K562 (cell line): ENCODE data around the gene SDK1.

Source experiments
- BHLHE40 ChIP-seq: IDR thresholded peaks from 2 replicates; pipeline ENCODE4 v1.6.1; 2011; ENCODE audit warnings: low read length, improper control_type of control experiment
- CTCF ChIP-seq, 3 experiments: IDR thresholded peaks in 2 of 3; conservative IDR thresholded peaks in 1 of 3; 2 replicates each; pipeline ENCODE4 v1.5.1; 2011 to 2012; ENCODE audit warnings: low read length in 3 of 3, mild to moderate bottlenecking in 3 of 3, control low read depth in 2 of 3, improper control_type of control experiment in 1 of 3, inconsistent platforms in 1 of 3, low read depth in 1 of 3, mixed read lengths in 1 of 3, moderate library complexity in 1 of 3; ENCODE audit not compliant: insufficient read depth in 2 of 3
- EP300 ChIP-seq: IDR thresholded peaks from 2 replicates; pipeline ENCODE4 v1.6.1; 2012; ENCODE audit warnings: low read length, improper control_type of control experiment
- EZH2 ChIP-seq: IDR thresholded peaks from 2 replicates; pipeline ENCODE4 v1.6.1; 2012; ENCODE audit warnings: low read depth, mild to moderate bottlenecking, inconsistent platforms, low read length, borderline replicate concordance
- GTF2F1 ChIP-seq: IDR thresholded peaks from 2 replicates; pipeline ENCODE4 v1.6.1; 2011; ENCODE audit warnings: low read depth, low read length, improper control_type of control experiment
- MAFK ChIP-seq: IDR thresholded peaks from 2 replicates; pipeline ENCODE4 v1.6.1; 2011; ENCODE audit warnings: low read length, improper control_type of control experiment
- NRF1 ChIP-seq, 2 experiments: fragments of 450-650 bp; IDR thresholded peaks in 1 of 2; conservative IDR thresholded peaks in 1 of 2; 2 replicates each; pipeline ENCODE4 v1.6.1; 2014; ENCODE audit warnings: mild to moderate bottlenecking in 2 of 2
- POLR2AphosphoS5 ChIP-seq: IDR thresholded peaks from 2 replicates; pipeline ENCODE4 v1.6.1; 2011; ENCODE audit warnings: mild to moderate bottlenecking, low read depth, low read length, moderate library complexity; ENCODE audit not compliant: control insufficient read depth, insufficient read depth
- SIN3B ChIP-seq: fragments of 450-650 bp; IDR thresholded peaks from 2 replicates; pipeline ENCODE4 v1.6.1; 2017; ENCODE audit warnings: low read depth, mild to moderate bottlenecking, moderate library complexity
- SIX5 ChIP-seq, 2 experiments: IDR thresholded peaks; 2 replicates each; pipeline ENCODE4 v1.6.1; 2011; ENCODE audit warnings: low read length in 2 of 2, borderline replicate concordance in 1 of 2, low read depth in 1 of 2, mild to moderate bottlenecking in 1 of 2, moderate library complexity in 1 of 2; ENCODE audit not compliant: insufficient read depth in 1 of 2
- TCF7L2 ChIP-seq: fragments of 150-350 bp; IDR thresholded peaks from 2 replicates; pipeline ENCODE4 v1.6.1; 2016; ENCODE audit warnings: low read depth, mild to moderate bottlenecking, low read length, moderate library complexity
- USF2 ChIP-seq: sonication (generic); formaldehyde crosslinking; IDR thresholded peaks from 2 replicates; pipeline ENCODE4 v1.5.0; 2020; ENCODE audit warnings: missing genetic modification reagents
- ZBTB26 ChIP-seq: fragments of 450-650 bp; formaldehyde crosslinking; IDR thresholded peaks from 2 replicates; pipeline ENCODE4 v1.4.0; 2022; ENCODE audit warnings: missing genetic modification characterization
- ZNF354B ChIP-seq: fragments of 250-450 bp; sonication (Bioruptor Pico); IDR thresholded peaks from 2 replicates; pipeline ENCODE4 v1.4.0; 2020

- TF ChIP-seq BHLHE40 (no peak), SIN3B (no peak), MAFK (no peak), POLR2AphosphoS5 (no peak), SIX5 (IDR thresholded peaks at IDR 0.05; ENCODE audit: borderline replicate concordance in 1 of 2, insufficient read depth in 1 of 2, low read depth in 1 of 2, low read length in 2 of 2) (no peak), TCF7L2 (no peak), EP300 (no peak), GTF2F1 (no peak), CTCF (IDR thresholded peaks at IDR 0.05 in 2 of 3, conservative IDR thresholded peaks at IDR 0.05 in 1 of 3; ENCODE audit: insufficient read depth in 2 of 3, low read depth in 1 of 3, low read length in 3 of 3) (no peak), EZH2 (no peak), ZNF354B (no peak), USF2 (CRISPR knock-in tag) (no peak), ZBTB26 (CRISPR knock-in tag) (no peak), NRF1 (conservative IDR thresholded peaks at IDR 0.05 in 1 of 2, IDR thresholded peaks at IDR 0.05 in 1 of 2) (no peak)
Measured at GRCh38 chr7:4078580-4078979, 777.5 kb downstream of the SDK1 start.
